Measurements from ENCODE around the gene SF1.

GRCh38 chr11:64791781-64792291, 13.5 kb upstream of the SF1 start:
- TF ChIP-seq POLR2AphosphoS5 (IDR thresholded peaks at IDR 0.05; ENCODE audit: low read depth, low read length) (no peak), POLR2A (IDR thresholded peaks at IDR 0.05; ENCODE audit: low read depth, low read length) (no peak), TAF1 (IDR thresholded peaks at IDR 0.05; ENCODE audit: borderline replicate concordance, low read depth, low read length) (no peak)

Data from GM12892 (cell line).